HG03575 (cell line): ENCODE results near the gene PTAFR.
"Not testable (repeated sequence)": the region's sequence is repeated elsewhere in the genome, so short reads cannot be mapped to it uniquely, and the experiment has no call there.

Source experiments
- ATAC-seq: cut with Tn5 transposase; IDR thresholded peaks from one replicate; pipeline ENCODE4 v1.9.1; 2021; ENCODE audit not compliant: unreplicated experiment, insufficient number of reproducible peaks, low FRiP score; ENCODE audit errors: extremely low read depth

The PTAFR gene

DNA sequence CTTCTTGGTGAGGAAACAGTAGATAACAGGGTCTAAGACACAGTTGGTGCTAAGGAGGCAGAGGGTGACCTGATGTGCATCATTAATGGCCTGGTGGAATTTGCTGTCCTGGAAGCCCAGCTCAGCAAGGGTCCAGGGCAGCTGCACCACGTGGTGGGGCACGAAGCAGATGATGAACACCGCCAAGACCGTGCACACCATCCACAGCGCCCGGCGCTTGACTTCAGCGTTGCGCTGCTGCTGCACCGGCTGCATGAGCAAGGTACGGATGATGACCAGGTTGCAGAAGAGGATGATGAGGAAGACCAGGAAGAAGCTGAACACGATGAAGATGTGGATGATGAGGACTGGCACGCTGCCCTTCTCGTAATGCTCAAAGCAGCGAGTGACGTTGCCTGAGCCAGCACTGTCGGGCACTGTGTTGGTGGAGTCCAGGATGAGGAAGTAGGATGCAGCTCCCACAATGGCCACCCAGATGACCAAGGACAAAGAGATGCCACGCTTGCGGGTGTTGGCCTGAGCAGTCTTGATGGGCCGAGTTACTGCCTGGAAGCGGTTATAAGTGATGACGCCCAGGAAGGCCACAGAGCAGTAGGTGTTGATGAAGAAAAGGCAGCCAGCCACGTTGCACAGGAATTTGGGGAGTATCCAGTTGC is 26.2 kb downstream of the PTAFR start:
- no peak for ATAC-seq

DNA sequence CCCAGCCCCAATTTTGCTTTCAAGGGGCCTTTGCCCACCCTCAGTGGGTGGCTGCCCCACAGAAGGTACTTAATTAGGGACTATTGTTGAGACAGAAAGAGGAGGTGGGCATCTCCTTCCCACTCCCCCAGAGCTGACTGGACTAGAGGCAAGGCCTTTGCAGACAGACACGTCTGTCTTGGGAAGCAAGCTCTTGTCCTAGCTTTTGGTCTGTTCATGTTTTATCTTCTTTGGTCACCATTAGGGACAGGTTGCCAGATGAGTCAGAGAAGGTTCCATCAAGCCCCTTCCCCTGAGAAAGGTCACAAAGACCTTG is 27.7 kb downstream of the PTAFR start:
- ATAC-seq, result no peak

DNA sequence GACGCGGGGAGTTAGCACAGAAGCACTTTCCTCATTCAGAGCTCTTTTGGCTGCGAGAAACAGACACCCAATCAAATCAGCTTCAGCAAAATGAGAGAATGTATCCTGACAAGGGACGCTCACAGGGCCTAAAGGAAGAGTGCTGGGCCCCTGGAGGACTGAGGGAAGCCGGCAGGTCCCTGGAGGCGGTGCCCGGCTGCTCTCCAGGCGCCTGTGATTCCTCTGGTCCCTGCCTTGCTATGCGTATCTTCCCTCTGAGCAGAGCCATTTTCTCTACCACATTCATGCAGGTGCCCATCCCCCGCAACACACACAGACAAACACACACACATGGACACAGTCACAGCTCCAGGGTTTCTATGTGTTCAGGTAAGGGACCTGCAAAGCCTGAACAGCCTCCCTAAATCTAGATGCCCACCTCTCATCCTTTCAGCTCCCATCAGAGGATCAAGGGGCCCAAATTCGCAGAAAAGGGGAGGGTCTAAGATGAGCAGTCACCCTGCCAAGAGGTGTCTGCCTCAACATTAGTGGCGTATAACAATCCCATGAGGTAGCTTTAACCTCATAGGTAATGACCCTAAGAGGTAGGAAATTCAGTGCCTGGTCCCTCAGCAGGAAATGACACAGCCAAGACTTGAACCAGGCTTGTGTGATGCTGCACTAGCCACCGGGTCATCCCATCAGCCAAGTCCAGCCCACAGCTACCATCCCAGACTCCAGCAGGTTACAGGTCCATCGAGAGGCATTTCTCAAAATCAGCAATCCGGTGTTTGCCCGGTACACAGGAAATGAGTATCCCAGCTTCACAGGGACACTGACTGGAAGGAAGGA is 29.0 kb downstream of the PTAFR start:
- ATAC-seq, result no peak

DNA sequence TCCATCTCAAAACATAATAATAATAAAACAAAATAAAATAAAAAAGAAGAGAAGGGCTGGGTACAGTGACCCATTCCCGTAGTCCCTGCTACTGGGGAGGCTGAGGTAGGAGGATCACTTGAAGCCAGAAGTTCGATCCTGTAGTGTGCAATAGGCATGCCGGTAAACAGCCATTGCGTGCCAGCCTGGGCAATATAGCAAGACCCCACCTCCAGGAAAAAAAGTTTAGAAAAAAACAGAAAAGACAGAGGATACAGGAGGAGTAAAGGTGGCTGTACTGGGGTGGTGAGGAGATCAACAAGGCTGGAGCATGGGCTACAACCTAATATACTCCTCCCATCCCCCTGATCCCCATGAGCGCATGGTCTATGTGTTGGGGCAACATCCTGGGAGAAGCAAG is 30.8 kb downstream of the PTAFR start:
- ATAC-seq, result no peak

DNA sequence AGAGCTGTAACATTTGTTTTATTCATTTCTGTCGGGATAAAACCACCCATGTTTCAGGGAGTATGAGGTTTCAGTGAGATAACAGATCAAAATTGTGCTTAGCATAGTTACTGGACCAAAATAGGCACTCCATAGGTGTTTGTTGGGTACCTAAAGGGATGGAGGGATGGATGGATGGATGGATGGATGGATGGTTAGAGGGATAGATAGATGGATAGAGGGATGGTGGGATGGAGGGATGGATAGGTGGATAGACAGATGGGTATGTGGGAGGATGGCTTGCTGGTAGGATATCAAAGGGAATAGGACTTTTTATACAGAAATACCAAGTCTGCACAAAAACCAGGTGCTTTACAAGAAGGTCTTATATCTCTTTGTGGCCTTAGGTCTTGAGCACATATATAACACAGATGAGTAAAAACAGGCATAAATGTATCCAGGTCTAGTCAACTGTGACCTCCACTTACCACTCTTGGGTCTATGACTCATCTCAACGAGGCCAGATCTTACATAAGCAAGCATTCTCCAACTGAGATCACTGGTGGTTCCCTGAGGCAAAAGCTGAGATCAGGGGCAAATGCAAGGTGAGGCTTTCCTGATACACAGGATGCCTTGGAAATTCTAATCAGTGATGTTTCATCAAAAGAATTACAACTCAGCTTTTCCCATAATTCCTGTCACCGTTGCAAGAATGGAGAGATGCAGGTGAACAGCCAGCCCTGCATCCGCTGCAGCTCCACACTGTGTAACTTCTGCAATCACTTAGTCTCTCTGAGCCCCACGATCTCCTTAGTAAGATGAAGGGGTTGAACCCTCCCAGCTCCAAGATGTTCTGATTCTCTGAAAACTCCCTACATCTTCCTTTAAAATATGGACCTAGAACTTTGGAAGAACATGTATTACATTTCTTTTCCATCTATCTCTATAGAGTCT is 32.0 kb downstream of the PTAFR start:
- ATAC-seq, result no peak

DNA sequence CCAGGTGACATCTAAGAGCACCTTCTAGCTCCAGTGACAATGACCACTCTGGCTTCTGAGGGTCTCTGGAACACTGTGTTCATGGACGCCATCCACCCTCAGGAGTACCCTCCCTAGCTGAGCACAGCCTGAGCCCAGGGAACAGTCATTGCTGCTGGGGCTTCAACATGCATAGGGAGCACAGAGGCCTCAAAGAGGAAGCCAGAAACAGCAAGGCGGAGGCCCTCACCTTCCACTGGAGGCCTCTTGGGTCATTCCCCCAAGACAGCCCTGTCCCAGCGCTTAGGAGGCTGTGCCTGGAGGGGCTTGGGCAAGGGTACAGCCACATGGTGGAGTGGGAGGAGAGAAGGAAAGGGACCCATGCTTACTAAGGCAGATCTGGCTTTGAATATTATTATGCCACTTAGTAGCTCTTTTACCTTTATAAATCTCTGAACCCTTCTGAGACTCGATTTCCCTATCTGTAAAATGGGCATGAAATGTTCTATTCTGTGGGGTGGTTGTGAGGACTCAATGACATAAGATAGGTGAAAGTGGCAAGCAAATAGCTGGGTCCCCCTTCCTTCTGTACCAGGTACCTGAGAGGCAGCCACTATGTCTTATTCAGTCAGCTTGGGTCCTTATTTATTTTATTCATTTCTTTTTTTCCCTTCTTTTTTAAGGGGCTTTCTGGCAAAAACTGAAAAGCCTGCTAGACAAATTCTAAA is 32.8 kb downstream of the PTAFR start:
- no peak for ATAC-seq

DNA sequence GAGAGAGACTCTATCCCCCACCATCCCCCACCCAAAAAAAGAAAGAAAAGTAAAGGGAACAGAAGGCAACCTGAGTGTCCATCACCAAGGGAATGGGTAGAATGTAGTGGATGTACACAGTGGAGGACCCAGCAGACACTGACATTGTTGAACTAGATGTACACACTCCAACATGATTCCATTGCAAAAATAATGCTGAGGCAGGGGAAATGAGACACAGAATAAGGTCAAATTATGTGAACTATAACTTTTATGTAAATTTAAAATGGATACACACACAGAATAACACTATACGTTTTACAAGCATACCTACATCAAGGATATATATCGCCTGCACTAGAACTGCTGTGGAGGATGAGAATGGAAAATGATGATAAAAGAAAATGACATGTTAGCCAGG is 34.8 kb downstream of the PTAFR start:
- ATAC-seq, result no peak

DNA sequence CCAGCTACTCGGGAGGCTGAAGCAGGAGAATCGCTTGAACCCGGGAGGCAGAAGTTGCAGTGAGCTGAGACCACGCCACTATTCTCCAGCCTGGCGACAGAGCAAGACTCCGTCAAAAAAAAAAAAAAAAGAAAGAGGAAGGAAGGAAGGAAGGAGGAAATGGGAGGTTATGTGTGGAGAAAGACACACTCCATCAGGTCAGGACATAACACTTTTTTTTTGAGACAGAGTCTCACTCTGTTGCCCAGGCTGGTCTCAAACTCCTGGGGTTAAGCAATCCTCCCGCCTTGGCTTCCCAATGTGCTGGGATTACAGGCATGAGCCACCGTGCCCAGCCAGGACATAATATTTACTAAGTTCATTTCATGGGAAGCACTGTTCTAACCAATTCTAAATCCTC is 36.6 kb downstream of the PTAFR start:
- not testable (repeated sequence) for ATAC-seq

DNA sequence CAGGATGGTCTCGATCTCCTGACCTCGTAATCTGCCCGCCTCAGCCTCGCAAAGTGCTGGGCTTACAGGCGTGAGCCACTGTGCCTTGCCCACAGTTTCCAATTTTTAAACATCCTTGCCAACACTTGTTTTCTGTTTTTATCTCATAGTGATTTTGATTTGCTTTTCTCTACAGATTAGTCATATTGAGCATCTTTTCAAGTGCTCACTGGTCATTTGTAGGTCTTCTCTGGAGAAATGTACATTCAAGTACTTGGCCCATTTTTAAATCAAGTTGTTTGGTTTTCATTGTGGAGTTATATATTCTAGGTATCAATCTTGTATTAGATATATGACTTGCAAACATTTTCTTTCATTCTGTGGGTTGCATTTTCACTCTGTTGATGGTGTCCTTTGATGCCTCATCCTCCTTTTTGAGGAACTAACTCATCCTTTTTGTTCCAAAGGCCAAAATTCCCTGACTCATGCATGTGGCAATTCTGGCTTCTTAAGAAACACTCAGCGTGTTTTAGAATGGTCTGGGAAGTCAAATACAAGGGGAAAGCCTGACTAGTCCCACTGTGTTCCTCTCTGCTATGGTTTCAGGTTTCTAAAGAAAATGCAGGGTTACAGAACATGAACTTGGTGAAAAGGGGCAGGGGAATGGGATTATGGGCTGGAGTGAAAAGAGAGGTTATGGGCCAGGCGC is 37.3 kb downstream of the PTAFR start:
- ATAC-seq, result no peak

DNA sequence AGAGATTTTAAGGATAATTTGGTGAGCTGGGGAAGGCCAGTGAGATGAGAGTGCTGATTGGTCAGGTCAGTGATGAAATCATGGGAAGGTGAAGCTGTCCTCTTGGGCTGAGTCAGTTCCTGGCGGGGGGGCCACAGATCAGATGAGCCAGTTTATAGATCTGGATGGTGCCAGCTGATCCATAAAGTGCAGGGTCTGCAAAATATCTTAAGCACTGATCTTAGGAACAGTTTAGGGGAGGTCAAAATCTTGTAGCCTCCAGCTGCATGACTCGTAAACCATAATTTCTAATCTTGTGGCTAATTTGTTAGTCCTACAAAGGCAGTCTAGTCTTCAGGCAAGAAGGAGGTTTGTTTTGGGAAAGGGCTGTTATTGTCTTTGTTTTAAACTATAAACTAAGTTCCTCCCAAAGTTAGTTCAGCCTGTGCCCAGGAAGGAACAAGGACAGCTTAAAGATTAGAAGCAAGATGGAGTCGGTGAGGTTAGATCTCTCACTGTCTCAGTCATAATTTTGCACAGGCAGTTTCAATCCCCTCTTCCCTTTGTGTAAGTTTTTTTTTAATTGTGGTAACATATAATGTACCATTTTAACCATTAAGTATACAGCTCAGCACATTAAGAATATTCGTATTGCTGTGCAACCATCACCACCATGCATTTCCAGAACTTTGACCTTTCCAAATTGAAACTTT is 39.4 kb downstream of the PTAFR start:
- no peak for ATAC-seq

DNA sequence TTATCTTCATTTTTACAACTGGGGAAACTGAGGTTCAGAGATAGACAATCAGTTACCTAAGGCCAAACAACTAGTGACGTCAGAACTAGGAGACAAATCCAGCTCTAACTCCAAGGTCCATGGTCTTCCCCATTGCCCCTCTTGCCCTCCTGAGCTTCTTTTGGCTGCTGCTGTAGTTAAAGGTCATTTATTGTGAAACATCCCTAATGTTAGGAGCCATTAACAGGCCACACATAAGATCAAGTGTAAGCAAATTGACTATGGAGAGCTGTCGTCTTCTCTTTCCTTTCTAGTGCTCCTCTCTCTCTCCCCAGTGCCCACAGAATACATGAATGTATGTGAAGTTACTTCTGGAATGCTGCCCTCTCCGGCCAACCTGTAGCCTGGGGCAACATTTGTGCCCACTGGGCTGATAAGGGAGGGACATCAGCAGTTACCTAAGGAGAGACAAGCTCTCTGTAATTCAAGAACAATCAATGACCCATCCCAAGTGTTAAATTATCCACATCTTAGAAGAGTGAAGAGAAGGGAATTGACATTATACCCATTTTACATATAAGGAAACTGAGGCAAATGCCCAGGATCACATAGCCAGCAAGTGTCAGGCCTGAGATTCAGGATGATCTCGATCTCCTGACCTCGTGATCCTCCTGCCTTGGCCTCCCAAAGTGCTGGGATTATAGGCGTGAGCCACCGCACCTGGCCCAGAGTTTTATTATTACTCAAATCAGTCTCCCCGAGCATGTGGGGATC is 40.1 kb downstream of the PTAFR start:
- no peak for ATAC-seq

DNA sequence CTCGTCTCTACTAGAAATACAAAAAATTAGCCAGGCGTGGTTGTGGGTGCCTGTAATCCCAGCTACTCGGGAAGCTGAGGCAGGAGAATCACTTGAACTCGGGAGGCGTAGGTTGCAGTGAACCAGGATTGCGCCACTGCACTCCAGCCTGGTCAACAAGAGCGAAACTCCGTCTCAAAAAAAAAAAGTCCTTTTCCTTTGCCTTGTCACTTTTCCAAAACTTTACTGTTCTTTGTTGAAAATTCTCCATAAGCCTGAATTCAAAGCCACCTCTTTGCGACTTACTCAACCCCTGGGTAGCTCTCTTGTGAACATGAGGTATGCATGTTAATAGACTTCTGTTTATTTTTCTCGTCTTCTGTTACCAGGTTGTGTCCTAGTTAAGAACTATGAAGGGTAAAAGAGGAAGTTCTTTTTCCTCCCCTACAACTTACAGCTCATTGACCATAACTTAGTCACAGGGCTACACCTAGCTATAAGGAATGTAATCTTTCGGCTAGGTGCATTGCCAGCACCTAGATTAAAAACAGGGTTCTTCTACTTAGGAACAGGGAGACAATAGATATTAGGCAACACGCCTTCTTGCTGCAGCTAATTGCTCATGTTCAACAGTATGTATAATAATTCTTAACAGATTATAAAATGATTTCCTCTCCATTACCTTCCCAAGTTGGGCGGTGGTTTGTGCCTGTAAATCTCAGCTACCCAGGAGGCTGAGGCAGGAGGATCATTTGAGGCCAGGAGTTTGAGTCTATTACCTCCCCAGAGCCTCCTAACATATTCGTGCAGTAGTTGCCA is 40.9 kb downstream of the PTAFR start:
- ATAC-seq, result no peak

DNA sequence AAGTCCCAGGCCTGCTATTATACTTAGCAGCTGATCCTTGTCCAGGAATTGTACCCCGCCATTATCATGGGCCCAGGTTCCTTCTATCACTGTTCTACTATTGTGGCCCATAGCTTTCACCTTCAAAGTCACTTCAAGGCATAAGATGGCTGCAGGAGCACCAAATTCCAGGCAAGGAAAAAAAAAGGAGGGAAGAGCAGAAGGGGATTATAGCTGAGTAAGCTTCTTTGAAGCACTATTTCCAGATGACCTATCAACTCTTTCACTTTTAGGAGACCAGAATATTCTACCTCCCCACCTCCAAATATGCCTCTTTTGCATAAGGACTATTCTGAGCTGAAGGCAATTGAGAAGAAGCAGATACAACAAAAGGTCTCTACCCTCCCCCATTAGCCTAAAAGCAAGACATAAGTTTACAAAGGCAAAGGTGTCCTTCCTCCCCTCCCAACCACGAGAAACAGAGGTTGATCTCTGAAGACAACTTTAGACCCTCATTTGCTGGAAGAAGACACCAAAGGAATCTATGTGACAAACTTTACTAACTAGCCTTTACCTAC is 41.8 kb downstream of the PTAFR start:
- no peak for ATAC-seq

DNA sequence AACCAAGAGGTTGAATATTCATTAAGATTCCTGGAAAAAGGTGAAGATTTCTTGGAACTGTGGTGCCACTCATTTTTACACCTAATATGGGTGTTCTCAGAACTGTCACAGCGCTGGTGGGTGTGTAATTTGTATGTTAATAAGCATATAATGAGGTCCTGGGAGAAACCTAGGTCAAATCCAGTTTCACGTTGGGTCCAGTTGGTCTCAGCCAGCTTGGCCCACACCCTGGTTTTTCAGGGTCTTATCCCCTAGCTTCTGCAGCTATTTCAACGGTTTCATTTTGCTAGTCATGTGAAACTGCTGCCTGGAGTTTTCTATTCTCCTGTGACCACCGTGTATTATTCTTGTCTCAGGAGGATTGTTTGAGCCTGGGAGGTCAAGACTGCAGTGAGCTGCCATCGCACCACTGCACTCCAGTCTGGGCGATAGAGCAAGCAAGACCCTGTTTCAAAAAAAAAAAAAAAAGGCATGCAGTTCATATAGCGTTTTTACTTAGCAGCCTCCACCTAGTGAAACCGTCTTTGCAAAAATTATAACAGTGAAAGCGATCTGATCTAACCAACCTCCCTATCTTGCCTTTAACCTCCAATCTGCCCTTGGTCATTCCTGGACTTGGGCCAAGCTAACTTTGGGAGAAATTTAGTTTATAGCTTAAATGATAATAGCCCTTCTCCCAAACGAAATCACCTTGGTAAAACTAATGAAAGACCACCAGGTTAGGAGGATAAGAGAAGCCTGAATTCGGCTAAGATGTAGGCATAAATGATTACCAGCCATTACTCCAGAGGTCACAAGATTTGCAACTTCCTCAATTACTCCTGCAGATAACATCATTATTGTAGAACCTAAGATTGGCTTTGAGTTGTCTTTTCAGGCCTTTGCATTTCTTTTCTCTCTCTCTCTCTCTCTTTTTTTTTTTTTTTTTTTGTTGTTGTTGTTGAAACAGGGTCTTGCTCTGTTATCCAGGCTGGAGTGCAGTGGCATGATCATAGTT is 44.0 kb downstream of the PTAFR start:
- no peak for ATAC-seq

DNA sequence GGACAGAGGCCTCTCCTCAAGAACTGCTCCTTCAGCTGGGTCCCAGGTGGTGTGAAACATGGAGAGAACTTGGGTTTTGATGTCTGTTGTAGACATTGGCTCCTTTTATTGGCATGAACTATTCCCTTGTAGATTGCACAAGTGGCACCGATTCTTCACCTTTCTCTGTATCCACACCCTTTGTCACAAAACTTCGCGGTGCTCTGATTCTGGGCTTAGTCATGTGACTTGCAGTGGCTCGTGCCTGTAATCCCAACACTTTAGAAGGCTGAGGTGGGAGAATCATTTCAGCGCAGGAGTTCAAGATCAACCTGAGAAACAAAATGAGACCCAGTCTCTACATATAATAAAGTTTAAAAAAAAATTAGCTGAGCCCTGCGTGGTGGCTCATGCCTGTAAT is 45.6 kb downstream of the PTAFR start:
- no peak for ATAC-seq
